ENCODE measurements around the gene HSPB2. TPM values are rescaled to one million over a fixed set of nuclear protein-coding genes. Genes with fewer than 3 reads are reported as not detected.

The HSPB2 gene
- polyA plus RNA-seq, 4 donors, result 1.7 to 4.3 (median 3.0) TPM; not detected in 1

GRCh38 chr11:111961389-111962300 lies 49.1 kb downstream of the HSPB2 start:
- H3K4me1 ChIP-seq (ENCODE audit: control insufficient read depth in 3 of 3, insufficient read depth in 2 of 3, low read depth in 1 of 3, low read length in 2 of 3), result peaks cover 0 to 6% (median 0%) of the 10 kb centered on the region in 3 donors
- H3K9me3 ChIP-seq (ENCODE audit: control insufficient read depth in 2 of 2, insufficient read depth in 1 of 2, low read depth in 1 of 2, low read length in 1 of 2), result no peaks in the 10 kb centered on the region
- 53 to 73% (median 66%) methylated on average over 6 of the region's 6 CpGs for WGBS, 3 donors
- no peak overlapping the region for H3K27ac ChIP-seq (ENCODE audit: low read depth in 1 of 3, low read length in 2 of 3)
- FAIRE-seq (no peak), DNase-seq (no peak)
- no peaks in the 10 kb centered on the region for H3K27me3 ChIP-seq (ENCODE audit: control insufficient read depth in 3 of 3, insufficient read depth in 3 of 3, low read length in 3 of 3)
- peaks cover 0 to 4% (median 0%) of the 10 kb centered on the region in 3 donors for H3K36me3 ChIP-seq (ENCODE audit: control insufficient read depth in 3 of 3, insufficient read depth in 2 of 3, low read depth in 1 of 3, low read length in 3 of 3)
- H3K4me3 ChIP-seq (ENCODE audit: low read depth in 1 of 3, low read length in 3 of 3), result no peak overlapping the region

Other genes with a start within 250 kb of the HSPB2 start
- 10 to 100 TPM in 3 of 4 donors, 1 to 10 TPM in 1; 9.5 to 38.4 (median 14.4) TPM for gene PPP2R1B, start 146.3 kb upstream of the HSPB2 start, polyA plus RNA-seq
- gene ALG9, start 41.2 kb upstream of the HSPB2 start, polyA plus RNA-seq, result 10 to 100 TPM; 15.7 to 31.9 (median 17.3) TPM
- gene FDXACB1, start 33.6 kb upstream of the HSPB2 start, polyA plus RNA-seq, result 1 to 10 TPM in 3 of 4 donors, under 1 TPM in 1; 0.67 to 3.3 (median 1.6) TPM
- 10 to 100 TPM; 21.2 to 44.2 (median 27.5) TPM for gene CFAP68, start 33.2 kb upstream of the HSPB2 start, polyA plus RNA-seq
- gene CRYAB, start 964 bp upstream of the HSPB2 start, polyA plus RNA-seq, result 100 to 1,000 TPM in 1 of 4 donors, 10 to 100 TPM in 3; 12.4 to 260 (median 45.0) TPM
- gene C11orf52, start 6.2 kb downstream of the HSPB2 start, polyA plus RNA-seq, result 10 to 100 TPM; 10.3 to 33.5 (median 24.9) TPM
- gene DIXDC1, start 24.6 kb downstream of the HSPB2 start, polyA plus RNA-seq, result 1 to 10 TPM; 1.3 to 9.7 (median 5.1) TPM
- 10 to 100 TPM; 24.0 to 28.4 (median 24.5) TPM for gene DLAT, start 112.7 kb downstream of the HSPB2 start, polyA plus RNA-seq
- 1 to 10 TPM in 2 of 4 donors, under 1 TPM in 1, not detected in 1; 0.67 to 1.2 (median 1.1) TPM for gene PIH1D2, start 161.3 kb downstream of the HSPB2 start, polyA plus RNA-seq
- 10 to 100 TPM in 2 of 4 donors, 1 to 10 TPM in 2; 8.3 to 26.4 (median 12.7) TPM for gene NKAPD1, start 161.6 kb downstream of the HSPB2 start, polyA plus RNA-seq
- gene TIMM8B, start 174.0 kb downstream of the HSPB2 start, polyA plus RNA-seq, result 100 to 1,000 TPM in 1 of 4 donors, 10 to 100 TPM in 3; 53.3 to 154 (median 94.4) TPM
- 100 to 1,000 TPM; 145 to 421 (median 229) TPM for gene SDHD, start 174.1 kb downstream of the HSPB2 start, polyA plus RNA-seq

Measured in small intestine (tissue), 7 donors.